HG03039 (cell line): Measurements from ENCODE around the gene ANKRD37.

Experiments
- ATAC-seq: cut with Tn5 transposase; IDR thresholded peaks from one replicate; pipeline ENCODE4 v1.9.1; 2021; ENCODE audit warnings: mild to moderate bottlenecking, moderate library complexity; ENCODE audit not compliant: unreplicated experiment

ANKRD37 gene

DNA sequence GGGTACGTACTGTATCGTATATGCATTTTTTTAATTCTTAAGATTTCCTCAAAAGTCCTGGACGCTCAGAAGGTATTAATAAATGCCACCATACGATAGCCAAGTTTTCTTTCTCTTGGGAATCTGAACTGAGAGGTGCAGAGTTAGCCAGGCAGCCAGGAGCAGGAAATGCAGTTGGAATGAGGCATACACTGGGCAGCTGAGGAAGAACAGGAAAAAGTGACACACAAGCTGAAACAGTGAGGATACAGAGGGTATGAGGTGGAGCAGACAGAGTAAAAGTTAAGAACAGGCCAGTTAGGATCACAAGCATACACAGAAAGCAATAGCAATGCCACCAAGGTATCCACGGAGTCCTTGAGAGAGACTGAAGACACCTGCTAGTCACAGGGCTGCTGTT, 15.8 kb downstream of the ANKRD37 start:
- no peak for ATAC-seq

GRCh38 chr4:185416955-185417354, 20.3 kb downstream of the ANKRD37 start:
- ATAC-seq, result no peak

- ATAC-seq, result no peak
Measured at GRCh38 chr4:185421366-185422124, 24.9 kb downstream of the ANKRD37 start.

DNA sequence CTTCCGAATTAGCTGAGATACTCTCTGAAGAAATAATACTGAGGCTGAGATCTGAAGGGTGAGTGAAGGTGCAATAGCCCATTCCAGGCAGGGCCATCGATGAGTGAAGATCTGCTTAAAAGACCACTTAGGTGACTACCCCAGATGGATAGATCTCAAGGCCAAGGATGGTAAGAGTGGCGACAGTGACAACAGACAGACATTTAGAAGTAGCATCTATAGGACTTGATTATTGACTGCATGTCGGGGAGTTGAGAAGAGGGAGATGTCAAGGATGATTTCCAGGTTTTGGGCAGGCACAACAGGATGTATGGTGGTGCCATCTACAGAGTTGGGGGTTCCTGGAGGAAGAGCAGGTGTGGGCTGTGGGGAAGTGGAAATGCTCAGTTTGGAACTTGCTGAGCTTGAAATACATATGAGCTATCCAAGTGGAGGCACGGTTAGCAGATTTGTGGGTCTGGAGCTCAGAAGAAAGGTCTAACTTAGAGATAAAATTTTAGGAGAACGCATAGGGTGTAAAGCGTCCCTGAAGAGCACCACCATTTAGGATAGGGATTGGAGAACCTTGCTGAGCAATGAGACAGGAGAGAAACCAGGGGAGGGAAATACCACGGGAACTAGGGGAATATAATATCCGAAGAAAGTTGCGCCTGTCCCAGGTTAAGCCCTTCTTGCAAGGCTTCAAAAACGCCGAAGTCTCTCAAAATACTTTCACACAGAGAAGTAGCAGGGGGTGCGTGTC, 28.4 kb downstream of the ANKRD37 start:
- ATAC-seq, result peak; percentile 2

DNA sequence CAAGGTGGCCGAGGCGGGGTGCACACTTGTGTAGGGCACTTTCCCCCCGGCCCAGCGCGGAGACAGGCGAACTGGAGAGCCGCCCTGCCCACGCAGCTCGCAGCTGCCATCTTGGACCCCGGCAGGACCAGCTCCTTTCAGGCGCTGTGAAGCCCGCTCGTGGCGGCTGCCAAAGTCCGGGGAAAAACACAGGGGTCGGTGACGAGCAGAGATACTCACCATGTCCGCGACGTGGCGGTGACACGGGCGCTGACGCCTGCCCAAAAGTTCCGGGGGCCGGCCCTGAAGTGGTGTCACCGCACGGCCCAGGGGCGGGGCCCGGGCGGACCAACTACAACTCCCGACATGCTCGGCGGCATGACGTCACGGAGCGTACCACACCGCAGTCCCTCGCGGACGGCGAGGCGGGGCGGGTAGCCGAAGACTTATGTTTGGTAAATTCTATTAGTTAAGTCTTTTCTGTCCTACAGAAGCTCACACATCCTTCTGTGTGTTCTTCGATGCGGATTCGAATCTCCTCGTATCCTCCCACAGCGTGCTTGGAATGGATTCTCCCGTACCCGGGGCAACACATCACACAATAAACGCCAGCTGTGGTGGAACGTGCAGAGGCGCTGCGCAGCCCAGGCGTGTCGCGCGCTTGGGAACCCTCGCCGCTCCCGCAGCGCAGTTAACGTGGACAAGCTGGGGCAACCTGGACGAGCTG, 29.2 kb downstream of the ANKRD37 start, which contains the start of gene UFSP2:
Gene UFSP2 (minus strand): TSS at position 318 of the 706 bp plus-strand sequence. CDS start 96 bp downstream, at position 222.
- ATAC-seq, result peak; percentile 89

DNA sequence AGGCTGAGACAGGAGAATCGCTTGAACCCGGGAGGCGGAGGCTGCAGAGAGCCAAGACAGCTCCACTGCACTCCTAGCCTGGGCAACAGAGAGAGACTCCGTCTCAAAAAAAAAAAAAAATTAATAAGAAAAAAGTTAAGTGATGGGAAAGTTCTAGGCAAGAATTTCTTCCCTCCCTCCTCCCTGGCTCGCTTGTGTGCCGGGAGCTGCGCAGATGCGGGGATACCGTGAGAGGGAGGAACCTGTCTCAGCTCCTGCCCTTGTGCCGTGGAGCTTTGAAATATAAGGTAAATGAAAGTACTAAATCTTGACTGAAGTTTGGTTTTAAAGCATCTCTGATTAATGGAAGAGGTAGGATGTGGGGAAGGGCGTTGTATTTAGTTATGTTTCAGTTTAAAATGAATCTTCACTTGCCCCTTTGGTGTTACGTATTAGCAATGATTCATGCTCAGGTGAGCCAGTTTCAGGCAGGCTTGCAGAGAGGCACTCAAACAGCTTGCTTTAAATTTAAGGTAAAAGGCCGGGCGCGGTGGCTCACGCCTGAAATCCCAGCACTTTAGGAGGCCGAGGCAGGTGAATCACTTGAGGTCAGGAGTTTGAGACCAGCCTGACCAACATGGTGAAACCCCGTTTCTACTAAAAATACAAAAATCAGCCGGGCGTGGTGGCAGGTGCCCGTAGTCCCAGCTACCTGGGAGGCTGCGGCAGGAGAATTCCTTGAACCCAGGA, 30.5 kb downstream of the ANKRD37 start:
- ATAC-seq, result no peak

DNA sequence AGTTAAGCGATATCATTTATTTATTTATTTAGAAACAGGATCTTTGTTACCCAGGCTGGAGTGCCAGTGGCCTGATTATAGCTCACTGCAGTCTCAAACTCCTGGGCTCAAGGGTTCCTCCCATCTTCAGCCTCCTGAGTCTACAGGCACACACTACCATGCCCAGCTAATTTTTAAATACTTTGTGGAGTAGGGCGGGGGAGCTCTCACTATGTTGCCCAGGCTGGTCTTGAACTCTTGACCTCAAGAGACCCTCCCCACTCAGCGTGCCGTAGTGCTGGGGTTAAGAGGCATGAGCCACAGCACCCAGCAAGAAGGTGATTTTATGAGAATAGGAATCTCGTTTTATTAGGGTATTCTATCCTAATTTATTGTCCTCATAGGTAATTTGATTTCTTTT, 33.0 kb downstream of the ANKRD37 start:
- ATAC-seq, result no peak

DNA sequence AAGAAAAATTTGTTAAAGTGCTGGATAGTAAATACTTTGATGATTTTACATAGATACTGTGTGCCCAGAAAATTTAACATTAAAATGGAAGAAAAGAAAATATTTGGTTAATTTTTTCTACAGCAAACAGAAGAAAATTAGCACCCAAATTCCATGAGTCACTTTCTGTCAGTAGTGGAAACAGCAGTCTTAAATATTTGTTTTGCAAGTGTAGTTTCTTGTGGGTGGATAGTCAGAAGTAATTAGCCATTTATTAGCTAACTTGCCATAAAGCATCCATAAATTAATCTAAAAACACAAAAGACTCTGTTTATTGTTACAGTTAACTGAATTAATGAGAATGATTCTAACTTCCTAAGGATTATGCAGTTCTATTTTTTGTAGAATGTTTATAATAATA, 38.8 kb downstream of the ANKRD37 start:
- no peak for ATAC-seq

DNA sequence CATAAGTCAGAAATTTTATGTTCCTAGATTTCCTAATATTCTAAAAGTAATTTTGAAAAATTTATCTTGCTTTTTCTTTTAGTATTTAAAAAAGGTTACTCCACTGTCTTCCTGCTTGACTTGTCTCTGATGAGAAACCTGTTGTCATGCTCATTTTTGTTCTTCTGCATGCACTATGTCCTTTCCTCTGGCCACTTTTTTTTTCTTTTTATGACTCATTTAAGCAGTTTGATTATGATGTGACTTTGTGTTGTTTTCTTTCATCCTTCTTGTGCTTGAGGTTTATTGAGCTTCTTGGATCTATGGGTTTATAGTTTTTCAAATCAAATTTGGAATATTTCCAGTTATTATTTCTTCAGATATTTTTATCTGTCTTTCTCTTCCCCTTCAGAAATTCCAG, 41.2 kb downstream of the ANKRD37 start:
- no peak for ATAC-seq

DNA sequence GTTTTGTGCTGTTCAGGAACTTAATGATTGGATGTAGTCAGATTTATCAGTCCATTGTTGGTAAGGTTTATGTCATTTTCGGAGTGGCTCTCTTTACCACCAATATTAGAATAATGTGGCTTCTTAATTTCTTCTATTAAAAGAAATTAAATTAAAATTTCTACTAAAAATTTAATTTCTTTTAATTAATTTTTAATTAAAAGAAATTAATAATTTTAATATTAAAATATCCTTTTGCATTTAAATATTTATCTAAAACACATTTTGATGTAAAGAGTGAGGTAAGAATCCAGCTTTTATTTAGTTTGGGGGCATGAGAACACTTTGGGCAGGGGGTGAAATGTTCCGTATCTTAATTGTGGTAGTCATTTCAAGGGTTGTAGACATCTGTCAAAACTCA, 44.8 kb downstream of the ANKRD37 start:
- ATAC-seq, result no peak

- no peak for ATAC-seq
Measured at GRCh38 chr4:185445209-185445608, 48.6 kb downstream of the ANKRD37 start.
